ENCODE measurements around the gene SLC25A43. TPM values are rescaled to one million over a fixed set of nuclear protein-coding genes. Genes with fewer than 3 reads are reported as not detected.

Gene SLC25A43
- total and polyA plus RNA-seq, 9 of the 15 experiments (the other 6 are each of a cell fraction or from before 2014, with no cell fraction given): 1.3 to 8.4 (median 4.0) TPM

- TF ChIP-seq, protein P1, sequence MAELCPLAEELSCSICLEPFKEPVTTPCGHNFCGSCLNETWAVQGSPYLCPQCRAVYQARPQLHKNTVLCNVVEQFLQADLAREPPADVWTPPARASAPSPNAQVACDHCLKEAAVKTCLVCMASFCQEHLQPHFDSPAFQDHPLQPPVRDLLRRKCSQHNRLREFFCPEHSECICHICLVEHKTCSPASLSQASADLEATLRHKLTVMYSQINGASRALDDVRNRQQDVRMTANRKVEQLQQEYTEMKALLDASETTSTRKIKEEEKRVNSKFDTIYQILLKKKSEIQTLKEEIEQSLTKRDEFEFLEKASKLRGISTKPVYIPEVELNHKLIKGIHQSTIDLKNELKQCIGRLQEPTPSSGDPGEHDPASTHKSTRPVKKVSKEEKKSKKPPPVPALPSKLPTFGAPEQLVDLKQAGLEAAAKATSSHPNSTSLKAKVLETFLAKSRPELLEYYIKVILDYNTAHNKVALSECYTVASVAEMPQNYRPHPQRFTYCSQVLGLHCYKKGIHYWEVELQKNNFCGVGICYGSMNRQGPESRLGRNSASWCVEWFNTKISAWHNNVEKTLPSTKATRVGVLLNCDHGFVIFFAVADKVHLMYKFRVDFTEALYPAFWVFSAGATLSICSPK (IDR thresholded peaks at IDR 0.05; ENCODE audit: borderline replicate concordance): no peak
- no peak for TF ChIP-seq CCAR2 (IDR thresholded peaks at IDR 0.05; ENCODE audit: low read depth, low read length)
- no peak for TF ChIP-seq ZNF146 (CRISPR knock-in tag; IDR thresholded peaks at IDR 0.05; ENCODE audit: unreplicated experiment)
Measured at GRCh38 chrX:119453202-119453601, 54.1 kb downstream of the SLC25A43 start (continued).

DNA sequence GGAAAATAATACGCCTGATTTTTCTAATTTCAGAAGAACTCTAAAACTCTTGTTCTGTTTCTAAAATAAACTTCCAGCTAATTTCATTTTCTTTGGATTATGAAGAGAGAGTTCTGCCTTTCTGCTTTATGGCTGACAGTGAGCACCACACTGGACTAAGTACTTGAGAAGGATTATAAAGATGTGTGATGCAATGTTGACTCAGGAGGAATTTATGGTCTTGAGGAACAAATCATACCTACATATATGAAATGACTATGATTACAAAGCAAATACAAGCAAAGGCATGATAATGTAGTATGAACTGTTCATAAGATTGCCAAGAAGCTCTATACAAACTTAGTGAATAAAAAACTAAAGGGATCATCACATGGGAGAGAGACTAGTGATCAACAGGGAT, 56.1 kb downstream of the SLC25A43 start:
- Histone ChIP-seq H3K79me2 (ENCODE audit: control insufficient read depth, insufficient read depth, low read length) (no peaks in the 10 kb centered on the region), H3K27me3 (ENCODE audit: control insufficient read depth in 2 of 2, insufficient read depth in 2 of 2, low read length in 2 of 2) (no peaks in the 10 kb centered on the region), H3K4me3 (no peak overlapping the region), H2AFZ (ENCODE audit: low read depth, low read length) (no peak overlapping the region), H3K9me1 (ENCODE audit: control insufficient read depth, insufficient read depth, low read length) (no peaks in the 10 kb centered on the region), H4K20me1 (replicated peaks; ENCODE audit: control insufficient read depth, insufficient read depth, low read length) (no peaks in the 10 kb centered on the region), H3K4me2 (ENCODE audit: insufficient read depth, low read length) (no peak overlapping the region), H3K4me1 (replicated peaks in 1 of 2; ENCODE audit: control insufficient read depth in 2 of 2, insufficient read depth in 2 of 2, low read length in 2 of 2) (no peaks in the 10 kb centered on the region), H3K9me3 (replicated peaks; ENCODE audit: control insufficient read depth, insufficient read depth, low read depth, low read length) (peaks cover 1% of the 10 kb centered on the region; the same call in 1 of the 2 replicates), H3K9ac (ENCODE audit: insufficient read depth in 1 of 2, low read depth in 2 of 2, low read length in 2 of 2) (no peak overlapping the region), H3K36me3 (ENCODE audit: control insufficient read depth, insufficient read depth, low read length) (no peaks in the 10 kb centered on the region), H3K27ac (ENCODE audit: extremely low read depth, low read depth, low read length) (no peak overlapping the region)
- BruUV-seq (replicated peaks): no TSS peak
- no peak for TF ChIP-seq MYNN (IDR thresholded peaks at IDR 0.05)
- no peak for TF ChIP-seq MYNN (CRISPR knock-in tag; IDR thresholded peaks at IDR 0.05)
- no peak for TF ChIP-seq ZNF518B (CRISPR knock-in tag; IDR thresholded peaks at IDR 0.05)
- TF ChIP-seq, protein P2, sequence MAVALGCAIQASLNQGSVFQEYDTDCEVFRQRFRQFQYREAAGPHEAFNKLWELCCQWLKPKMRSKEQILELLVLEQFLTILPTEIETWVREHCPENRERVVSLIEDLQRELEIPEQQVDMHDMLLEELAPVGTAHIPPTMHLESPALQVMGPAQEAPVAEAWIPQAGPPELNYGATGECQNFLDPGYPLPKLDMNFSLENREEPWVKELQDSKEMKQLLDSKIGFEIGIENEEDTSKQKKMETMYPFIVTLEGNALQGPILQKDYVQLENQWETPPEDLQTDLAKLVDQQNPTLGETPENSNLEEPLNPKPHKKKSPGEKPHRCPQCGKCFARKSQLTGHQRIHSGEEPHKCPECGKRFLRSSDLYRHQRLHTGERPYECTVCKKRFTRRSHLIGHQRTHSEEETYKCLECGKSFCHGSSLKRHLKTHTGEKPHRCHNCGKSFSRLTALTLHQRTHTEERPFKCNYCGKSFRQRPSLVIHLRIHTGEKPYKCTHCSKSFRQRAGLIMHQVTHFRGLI (CRISPR knock-in tag; IDR thresholded peaks at IDR 0.05): no peak
- TF ChIP-seq CHD4 (IDR thresholded peaks at IDR 0.05; ENCODE audit: insufficient read depth, insufficient replicate concordance, low read depth, low read length, poor library complexity, severe bottlenecking): no peak
- TF ChIP-seq HCFC1 (IDR thresholded peaks at IDR 0.05; ENCODE audit: low read depth, low read length): no peak
- TF ChIP-seq KAT8 (IDR thresholded peaks at IDR 0.05; ENCODE audit: low read depth): no peak
- FAIRE-seq: no peak
- intact Hi-C loops (cut with micrococcal nuclease): no loop called here
- CTCF ChIA-PET (ENCODE audit: low intra/inter-chr PET ratio): no interaction called here
- in situ Hi-C loops (cut with MboI): no loop called here
- no peak for DNase-seq (ENCODE audit: extremely low read depth in 1 of 4, low spot score in 3 of 4)
- POLR2A ChIA-PET: interaction anchor here (1.1 kb wide), 1 partner anchor 8 kb away, joined by 3 read pairs; no protein-coding TSS in a partner anchor
- no peak for ATAC-seq
- 57% methylated on average over 1 of the region's 1 CpG for WGBS (ENCODE audit: insufficient coverage, low coverage, missing lambda C conversion rate)
